Coronary artery (tissue), 2 donors: ENCODE measurements around the gene ACO2.

ENCODE experiments used
- DNase-seq: peaks from one replicate; pipeline ENCODE4 v3.0.0-alpha.2; 2017; ENCODE audit warnings: low spot score
- H3K27ac ChIP-seq, 2 donors: fragments of 200-600 bp; sonication (generic); one replicate each; pipeline ENCODE4 v1.5.1; 2016 to 2019
- H3K4me3 ChIP-seq: fragments of 200-600 bp; sonication (generic); 2 replicates; pipeline ENCODE4 v1.5.1; 2016; ENCODE audit warnings: mild to moderate bottlenecking, moderate library complexity
- CTCF ChIP-seq: fragments of 200-600 bp; sonication (generic); IDR thresholded peaks from one replicate; pipeline ENCODE4 v1.5.1; 2019; ENCODE audit warnings: antibody characterized with exemption

The ACO2 gene

DNA sequence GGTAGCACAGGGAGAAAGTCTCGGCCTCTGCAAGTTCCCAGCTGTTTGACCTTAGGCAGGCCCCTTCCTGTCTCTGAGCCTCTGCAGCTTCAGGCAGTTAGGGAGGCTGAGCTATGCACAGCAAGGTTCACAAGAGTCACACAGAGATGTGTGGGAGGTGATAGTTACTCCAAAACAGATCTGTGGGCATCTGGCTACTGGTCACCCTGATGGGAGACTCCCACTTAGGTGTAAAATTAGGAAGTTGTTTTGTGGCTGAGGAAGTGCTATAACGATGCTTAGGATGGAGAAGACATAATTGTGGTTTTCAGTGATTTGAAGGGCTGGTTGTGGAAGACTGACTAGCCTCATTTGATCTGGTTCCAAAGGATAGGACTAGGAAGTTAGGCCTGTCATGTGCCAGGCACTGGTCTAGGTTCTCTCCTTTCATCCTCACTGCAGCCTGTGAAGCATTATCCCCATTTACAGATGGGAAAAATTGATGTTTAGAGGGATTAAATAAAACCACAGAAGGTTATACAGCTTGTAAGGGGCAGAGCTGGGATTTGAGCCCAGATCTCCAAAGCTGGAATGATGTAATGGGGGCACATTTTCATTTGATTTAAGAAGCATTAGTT lies 13.5 kb downstream of the ACO2 start:
- H3K27ac ChIP-seq = peak overlapping the region; percentile 90 to 96
- no peak for DNase-seq
- no peak overlapping the region for H3K4me3 ChIP-seq
- no peak for TF ChIP-seq CTCF

- no peak overlapping the region for H3K4me3 ChIP-seq
- DNase-seq = no peak
- TF ChIP-seq CTCF = no peak
- H3K27ac ChIP-seq = peak overlapping the region in 1 of 2 donors; percentile 56
Measured at GRCh38 chr22:41485033-41485432, 16.1 kb downstream of the ACO2 start.

GRCh38 chr22:41487037-41487935 lies 18.4 kb downstream of the ACO2 start:
- no peak for DNase-seq
- Histone ChIP-seq H3K27ac (peak overlapping the region in 1 of 2 donors; percentile 30), H3K4me3 (no peak overlapping the region)
- TF ChIP-seq CTCF = no peak

DNA sequence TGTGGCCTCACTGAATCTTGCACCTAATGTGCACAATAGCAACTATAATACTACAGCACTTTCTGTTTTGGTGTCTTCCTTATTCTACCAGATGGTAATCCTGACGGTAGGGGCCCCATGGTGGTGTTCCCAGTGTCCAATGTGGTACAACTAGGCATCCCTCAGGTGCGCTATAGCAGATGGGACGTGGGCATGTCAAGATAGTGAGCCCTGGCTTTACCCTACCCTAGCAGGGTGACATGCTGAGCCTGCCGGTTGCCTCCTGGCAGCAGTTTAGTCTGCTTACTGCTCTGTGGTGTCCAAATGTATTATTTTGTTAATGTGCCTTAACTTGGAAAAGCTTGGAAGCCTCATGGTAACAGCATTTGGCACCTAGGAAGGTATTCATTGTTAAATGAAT lies 19.2 kb downstream of the ACO2 start:
- TF ChIP-seq CTCF = no peak
- Histone ChIP-seq H3K27ac (peak overlapping the region in 1 of 2 donors; percentile 30), H3K4me3 (no peak overlapping the region)
- no peak for DNase-seq

DNA sequence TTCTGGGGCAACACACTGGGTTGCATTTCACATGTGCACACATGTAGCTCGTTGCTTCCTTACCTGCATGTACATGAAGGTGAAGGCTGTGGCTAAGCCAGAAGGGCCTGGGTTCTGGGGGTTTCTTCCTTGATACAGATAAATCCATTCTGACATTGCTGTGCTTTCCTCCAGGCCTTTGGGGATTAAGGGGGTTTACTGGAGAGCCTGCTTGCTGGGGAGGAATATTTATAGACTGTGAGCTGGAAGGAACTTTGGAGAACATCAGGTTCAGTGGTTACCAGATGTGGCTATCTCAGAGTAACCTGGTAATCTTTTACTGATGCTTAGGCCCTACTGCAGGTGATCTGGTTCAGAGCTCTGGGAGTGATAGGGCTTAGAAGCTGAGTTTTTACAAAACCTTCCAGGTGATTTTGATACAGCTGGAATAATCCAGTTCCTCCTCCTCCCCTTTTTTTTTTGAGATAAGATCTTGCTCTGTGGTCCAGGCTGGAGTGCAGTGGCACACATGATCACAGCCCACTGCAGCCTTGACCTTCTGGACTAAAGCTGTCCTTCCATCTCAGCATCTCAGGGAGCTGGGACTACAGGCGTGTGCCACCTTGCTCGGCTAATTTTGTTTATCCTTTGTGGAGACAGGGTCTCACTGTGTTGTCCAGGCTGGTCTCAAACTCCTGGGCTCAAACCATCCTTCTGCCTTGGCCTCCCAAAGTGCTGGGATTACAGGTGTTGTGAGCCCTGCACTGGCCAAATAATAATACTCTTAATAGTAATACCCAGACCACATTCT lies 19.9 kb downstream of the ACO2 start:
- DNase-seq = no peak
- H3K4me3 ChIP-seq = no peak overlapping the region
- no peak for TF ChIP-seq CTCF
- no peak overlapping the region for H3K27ac ChIP-seq

DNA sequence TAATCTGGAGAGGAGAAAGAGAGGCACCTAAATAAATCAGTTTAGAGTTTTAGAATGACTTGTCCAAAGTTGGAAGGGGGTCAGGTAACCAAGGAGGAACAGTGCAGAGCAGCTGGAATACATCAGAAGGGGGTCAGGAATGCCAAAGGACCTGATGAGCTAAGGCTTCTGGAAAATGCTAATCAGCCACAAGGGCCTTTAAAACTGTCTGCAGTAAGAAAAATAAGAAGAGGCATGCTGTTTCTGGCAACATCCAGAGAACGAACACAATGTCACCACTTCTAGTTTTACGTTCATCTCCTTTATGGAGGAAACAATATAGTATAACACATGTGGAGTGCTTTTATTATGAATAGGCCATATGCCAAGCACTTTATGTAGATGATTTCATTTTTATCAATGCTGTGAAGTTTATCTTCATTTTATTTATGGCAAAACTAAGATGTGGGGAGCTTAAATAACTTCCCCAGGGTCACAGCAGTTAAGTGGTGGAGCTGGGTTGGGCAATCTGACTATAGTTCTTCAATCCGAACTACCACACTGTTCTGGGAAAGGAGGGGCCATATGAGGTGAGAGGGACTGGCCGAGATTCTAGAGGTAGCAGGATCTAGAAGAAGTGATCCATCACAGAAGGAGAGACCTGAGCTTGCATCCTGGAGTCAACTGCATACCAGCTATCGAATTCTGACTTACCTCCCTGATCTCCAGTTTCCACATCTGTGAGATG lies 22.6 kb downstream of the ACO2 start:
- H3K27ac ChIP-seq = peak overlapping the region; percentile 42 to 53
- H3K4me3 ChIP-seq = no peak overlapping the region
- DNase-seq = no peak
- no peak for TF ChIP-seq CTCF
